ENCODE results near the gene ADGRB2. TPM values are rescaled to one million over a fixed set of nuclear protein-coding genes. Genes with fewer than 3 reads are reported as not detected.

Gene ADGRB2
- total RNA-seq, 1 donor from 2014 or later = 7.1 TPM

- no peak overlapping the region for H3K9ac ChIP-seq
- H3K4me3 Mint-ChIP-seq = peak overlapping the region; percentile 88
- H3K36me3 Mint-ChIP-seq = no peaks in the 10 kb centered on the region
- H3F3A ChIP-seq (ENCODE audit: low read depth) = peaks cover 24% of the 10 kb centered on the region
- no peaks in the 10 kb centered on the region for H3K79me2 ChIP-seq (ENCODE audit: low read depth)
- peaks cover 9% of the 10 kb centered on the region for H3K27me3 Mint-ChIP-seq (ENCODE audit: insufficient read depth, low read depth)
- H2AFZ ChIP-seq (replicated peaks) = peak overlapping the region; percentile 89
- TF ChIP-seq EZH2 (IDR thresholded peaks at IDR 0.05) = no peak
- no peak for TF ChIP-seq CTCF (IDR thresholded peaks at IDR 0.05)
- TF ChIP-seq EZH2phosphoT487 (IDR thresholded peaks at IDR 0.05) = no peak
- peak overlapping the region; percentile 62 for H3K27ac Mint-ChIP-seq
- no peaks in the 10 kb centered on the region for H3K36me3 ChIP-seq
- DNase-seq (ENCODE audit: low spot score) = peak; percentile 97
- H4K20me1 ChIP-seq (ENCODE audit: low read depth) = no peaks in the 10 kb centered on the region
- H3K4me2 ChIP-seq = peak overlapping the region; percentile 91
- no peaks in the 10 kb centered on the region for H3K9me3 Mint-ChIP-seq
- peaks cover 7% of the 10 kb centered on the region for H3K4me1 ChIP-seq
- H3K4me3 ChIP-seq = peak overlapping the region; percentile 63
- H3K27ac ChIP-seq = no peak overlapping the region
- no peaks in the 10 kb centered on the region for H3K27me3 ChIP-seq
- H3K9me3 ChIP-seq (ENCODE audit: low read depth) = no peaks in the 10 kb centered on the region
- H3K4me1 Mint-ChIP-seq = peaks cover 49% of the 10 kb centered on the region
These were observed 24.1 kb upstream of the ADGRB2 start for GRCh38 chr1:31788138-31788824.

- peak overlapping the region; percentile 91 for H3K4me2 ChIP-seq
- H3K27me3 ChIP-seq = no peaks in the 10 kb centered on the region
- H3F3A ChIP-seq (ENCODE audit: low read depth) = peaks cover 27% of the 10 kb centered on the region
- H3K9me3 ChIP-seq (ENCODE audit: low read depth) = no peaks in the 10 kb centered on the region
- H3K27ac ChIP-seq = no peak overlapping the region
- no peak overlapping the region for H2AFZ ChIP-seq (replicated peaks)
- H3K36me3 ChIP-seq = no peaks in the 10 kb centered on the region
- H3K4me1 Mint-ChIP-seq = peaks cover 54% of the 10 kb centered on the region
- no peaks in the 10 kb centered on the region for H3K9me3 Mint-ChIP-seq
- peak overlapping the region; percentile 62 for H3K27ac Mint-ChIP-seq
- peaks cover 9% of the 10 kb centered on the region for H3K27me3 Mint-ChIP-seq (ENCODE audit: insufficient read depth, low read depth)
- peak overlapping the region; percentile 63 for H3K4me3 ChIP-seq
- H4K20me1 ChIP-seq (ENCODE audit: low read depth) = no peaks in the 10 kb centered on the region
- H3K4me3 Mint-ChIP-seq = peak overlapping the region; percentile 88
- DNase-seq (ENCODE audit: low spot score) = no peak
- H3K36me3 Mint-ChIP-seq = no peaks in the 10 kb centered on the region
- H3K79me2 ChIP-seq (ENCODE audit: low read depth) = no peaks in the 10 kb centered on the region
- H3K9ac ChIP-seq = no peak overlapping the region
- TF ChIP-seq EZH2phosphoT487 (IDR thresholded peaks at IDR 0.05) (no peak), EZH2 (IDR thresholded peaks at IDR 0.05) (no peak), CTCF (IDR thresholded peaks at IDR 0.05) (no peak)
- H3K4me1 ChIP-seq = peaks cover 12% of the 10 kb centered on the region
These were observed 23.6 kb upstream of the ADGRB2 start for GRCh38 chr1:31787786-31788137.

- H3F3A ChIP-seq (ENCODE audit: low read depth) = peaks cover 32% of the 10 kb centered on the region
- peaks cover 17% of the 10 kb centered on the region for H3K4me1 ChIP-seq
- no peaks in the 10 kb centered on the region for H3K36me3 ChIP-seq
- no peak for DNase-seq (ENCODE audit: low spot score)
- no peaks in the 10 kb centered on the region for H3K36me3 Mint-ChIP-seq
- H3K9ac ChIP-seq = no peak overlapping the region
- H3K9me3 Mint-ChIP-seq = no peaks in the 10 kb centered on the region
- H3K79me2 ChIP-seq (ENCODE audit: low read depth) = no peaks in the 10 kb centered on the region
- H3K9me3 ChIP-seq (ENCODE audit: low read depth) = no peaks in the 10 kb centered on the region
- H3K27ac Mint-ChIP-seq = peak overlapping the region; percentile 78
- H3K4me3 Mint-ChIP-seq = peak overlapping the region; percentile 88
- TF ChIP-seq CTCF (IDR thresholded peaks at IDR 0.05) (no peak), EZH2 (IDR thresholded peaks at IDR 0.05) (no peak), EZH2phosphoT487 (IDR thresholded peaks at IDR 0.05) (no peak)
- H3K4me2 ChIP-seq = no peak overlapping the region
- H3K27ac ChIP-seq = no peak overlapping the region
- peaks cover 59% of the 10 kb centered on the region for H3K4me1 Mint-ChIP-seq
- H2AFZ ChIP-seq (replicated peaks) = no peak overlapping the region
- no peak overlapping the region for H3K4me3 ChIP-seq
- H3K27me3 ChIP-seq = no peaks in the 10 kb centered on the region
- H3K27me3 Mint-ChIP-seq (ENCODE audit: insufficient read depth, low read depth) = peaks cover 9% of the 10 kb centered on the region
- no peaks in the 10 kb centered on the region for H4K20me1 ChIP-seq (ENCODE audit: low read depth)
These were observed 23.1 kb upstream of the ADGRB2 start for GRCh38 chr1:31787261-31787660.
